Spleen (tissue), 11 donors: ENCODE measurements around the gene KLHL25. TPM values are rescaled to one million over a fixed set of nuclear protein-coding genes. Genes with fewer than 3 reads are reported as not detected.

Experiments
- DNase-seq: peaks from one replicate; pipeline ENCODE4 v3.0.0-alpha.2; 2020
- H3K27ac ChIP-seq, 8 donors: fragments of 200-600 bp; sonication (generic) in 7 of 8; 1 replicate in 4 of 8; 2 replicates in 4 of 8; pipeline versions ENCODE4 v1.5.0 to v1.8.0; 2016 to 2021; ENCODE audit warnings: inconsistent platforms in 4 of 8, mild to moderate bottlenecking in 4 of 8, moderate library complexity in 1 of 8
- H3K27me3 ChIP-seq, 7 donors: fragments of 200-600 bp; sonication (generic) in 6 of 7; replicated peaks in 1 of 7; 1 replicate in 4 of 7; 2 replicates in 3 of 7; pipeline versions ENCODE4 v1.5.0 to v1.8.0; 2016 to 2021; ENCODE audit warnings: inconsistent platforms in 3 of 7, mild to moderate bottlenecking in 1 of 7
- H3K36me3 ChIP-seq, 6 donors: fragments of 200-600 bp; sonication (generic) in 5 of 6; 1 replicate in 4 of 6; 2 replicates in 2 of 6; pipeline versions ENCODE4 v1.5.0 to v1.8.0; 2016 to 2021; ENCODE audit warnings: inconsistent platforms in 2 of 6
- H3K4me1 ChIP-seq, 6 donors: fragments of 200-600 bp; sonication (generic) in 5 of 6; 1 replicate in 3 of 6; 2 replicates in 3 of 6; pipeline versions ENCODE4 v1.5.0 to v1.8.0; 2016 to 2021; ENCODE audit warnings: inconsistent platforms in 3 of 6
- H3K4me3 ChIP-seq, 8 donors: fragments of 200-600 bp; sonication (generic) in 7 of 8; 1 replicate in 4 of 8; 2 replicates in 4 of 8; pipeline versions ENCODE4 v1.5.0 to v1.8.0; 2016 to 2021; ENCODE audit warnings: inconsistent platforms in 4 of 8, mild to moderate bottlenecking in 4 of 8, moderate library complexity in 2 of 8
- H3K9me3 ChIP-seq, 8 donors: fragments of 200-600 bp; sonication (generic) in 7 of 8; 1 replicate in 4 of 8; 2 replicates in 4 of 8; pipeline versions ENCODE4 v1.5.0 to v1.8.0; 2016 to 2021; ENCODE audit warnings: inconsistent platforms in 4 of 8
- POLR2A ChIP-seq, 3 donors: fragments of 450-650 bp; IDR thresholded peaks; one replicate each; pipeline ENCODE4 v1.5.1; 2017; ENCODE audit warnings: antibody characterized with exemption in 3 of 3, mild to moderate bottlenecking in 1 of 3
- POLR2AphosphoS5 ChIP-seq, 3 donors: sonication (generic); formaldehyde crosslinking; IDR thresholded peaks; one replicate each; pipeline ENCODE4 v1.5.1; 2017; ENCODE audit warnings: antibody characterized with exemption in 3 of 3
- WGBS, 5 donors: extraction: QIAGEN DNeasy Blood & Tissue Kit in 3 of 5; methylation state at CpG; one replicate each; pipeline versions ENCODE4 v1.1.5 to v1.1.7; 2013 to 2018; 5-methylcytosine and 5-hydroxymethylcytosine counted together
- intact Hi-C: fragments of 100-400 bp; cut with DNase I; formaldehyde crosslinking; loops from one replicate; pipeline ENCODE4 v1.15.0; 2023; ENCODE audit warnings: low total_unique reads
- polyA plus RNA-seq, 3 donors: library from polyadenylated mRNA; stranded (reverse); fragments of 200-250 nt; gene quantifications; one replicate each; pipeline ENCODE4 v1.2.1, GENCODE V29; 2013
- total RNA-seq, 7 donors: library from RNA; depleted of rRNA in 3 of 7; stranded (reverse); fragments of >200 nt in 3 of 7; fragmentation: NEBNext Ultra II Directional in 4 of 7; extraction: Animal tissue kit (Norgen Biotek cat#: 25700) in 4 of 7; gene quantifications; one replicate each; pipeline versions ENCODE4 v1.1.0 to v1.2.1, GENCODE V29; 2016 to 2021
- TF ChIP-seq, protein P1 (sequence below), 11 experiments: fragments of 200-600 bp in 7 of 11; fragments of 450-650 bp in 4 of 11; sonication (generic) in 4 of 11; IDR thresholded peaks in 8 of 11; conservative IDR thresholded peaks in 3 of 11; 1 replicate in 7 of 11; 2 replicates in 4 of 11; pipeline versions ENCODE4 v1.4.0 to v1.8.0; 2016 to 2021; ENCODE audit warnings: antibody characterized with exemption in 11 of 11, inconsistent platforms in 4 of 11, mild to moderate bottlenecking in 1 of 11
- donor health status: healthy with polysubstance abuse.
- donor health status: DM: no; HTN: no; CAD: no; lungs with moderate emphysema.
- donor health status: DM: no; HTN: no; CAD: no.
- donor health status: Bipolar disorder and iron deficiency.
- donor health status: healthy.
- donor health status: DM: no; HTN: no; CAD: no.
- donor health status: DM: yes; HTN: yes; CAD: no.

Gene KLHL25
- total and polyA plus RNA-seq, 10 donors = 1.00 to 4.6 (median 3.1) TPM

DNA sequence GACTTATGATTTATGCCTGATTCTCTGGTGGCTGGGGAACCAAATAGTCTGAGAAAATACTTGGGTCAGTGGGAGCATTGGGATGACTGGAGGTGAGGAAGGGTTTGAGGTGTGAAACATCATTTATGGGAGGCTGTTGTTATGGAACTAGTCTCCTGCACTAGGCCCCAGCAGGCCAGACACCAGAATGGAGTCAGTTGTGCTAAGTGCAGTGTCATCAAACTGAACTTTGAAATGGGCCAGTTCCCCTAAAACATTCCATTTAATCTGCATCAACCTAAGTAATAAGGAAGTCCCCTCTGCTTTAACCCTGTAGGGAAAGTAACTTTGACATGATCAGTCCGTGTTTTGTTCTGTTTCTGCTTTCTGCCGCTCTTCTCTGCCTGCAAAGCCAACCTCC, 44.9 kb upstream of the KLHL25 start:
- DNase-seq = no peak
- Histone ChIP-seq H3K36me3 (no peaks in the 10 kb centered on the region), H3K27me3 (peaks cover 0 to 31% (median 0%) of the 10 kb centered on the region in 7 donors), H3K27ac (no peak overlapping the region), H3K4me1 (peaks cover 3 to 14% (median 11%) of the 10 kb centered on the region in 6 donors), H3K9me3 (no peaks in the 10 kb centered on the region), H3K4me3 (no peak overlapping the region)
- intact Hi-C loops = loop anchor here (2.0 to 10.0 kb wide), 2 partner anchors 109 to 355 kb away; no protein-coding TSS in a partner anchor
- TF ChIP-seq, protein P1, sequence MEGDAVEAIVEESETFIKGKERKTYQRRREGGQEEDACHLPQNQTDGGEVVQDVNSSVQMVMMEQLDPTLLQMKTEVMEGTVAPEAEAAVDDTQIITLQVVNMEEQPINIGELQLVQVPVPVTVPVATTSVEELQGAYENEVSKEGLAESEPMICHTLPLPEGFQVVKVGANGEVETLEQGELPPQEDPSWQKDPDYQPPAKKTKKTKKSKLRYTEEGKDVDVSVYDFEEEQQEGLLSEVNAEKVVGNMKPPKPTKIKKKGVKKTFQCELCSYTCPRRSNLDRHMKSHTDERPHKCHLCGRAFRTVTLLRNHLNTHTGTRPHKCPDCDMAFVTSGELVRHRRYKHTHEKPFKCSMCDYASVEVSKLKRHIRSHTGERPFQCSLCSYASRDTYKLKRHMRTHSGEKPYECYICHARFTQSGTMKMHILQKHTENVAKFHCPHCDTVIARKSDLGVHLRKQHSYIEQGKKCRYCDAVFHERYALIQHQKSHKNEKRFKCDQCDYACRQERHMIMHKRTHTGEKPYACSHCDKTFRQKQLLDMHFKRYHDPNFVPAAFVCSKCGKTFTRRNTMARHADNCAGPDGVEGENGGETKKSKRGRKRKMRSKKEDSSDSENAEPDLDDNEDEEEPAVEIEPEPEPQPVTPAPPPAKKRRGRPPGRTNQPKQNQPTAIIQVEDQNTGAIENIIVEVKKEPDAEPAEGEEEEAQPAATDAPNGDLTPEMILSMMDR (IDR thresholded peaks at IDR 0.05 in 8 of 11, conservative IDR thresholded peaks at IDR 0.05 in 3 of 11) = no peak
- no peak for TF ChIP-seq POLR2AphosphoS5 (IDR thresholded peaks at IDR 0.05)
- TF ChIP-seq POLR2A (IDR thresholded peaks at IDR 0.05) = no peak
- 69 to 88% (median 83%) methylated on average over 2 of the region's 2 CpGs for WGBS, 5 donors

GRCh38 chr15:85838655-85839054, 43.9 kb upstream of the KLHL25 start:
- intact Hi-C loops = loop anchor here (2.0 to 10.0 kb wide), 2 partner anchors 108 to 354 kb away; no protein-coding TSS in a partner anchor
- Histone ChIP-seq H3K4me1 (peaks cover 3 to 14% (median 11%) of the 10 kb centered on the region in 6 donors), H3K27me3 (peaks cover 0 to 24% (median 0%) of the 10 kb centered on the region in 7 donors), H3K9me3 (no peaks in the 10 kb centered on the region), H3K36me3 (no peaks in the 10 kb centered on the region), H3K27ac (no peak overlapping the region), H3K4me3 (no peak overlapping the region)
- 78 to 93% (median 86%) methylated on average over 8 of the region's 8 CpGs for WGBS, 5 donors
- DNase-seq = no peak
- TF ChIP-seq POLR2A (IDR thresholded peaks at IDR 0.05) (no peak), POLR2AphosphoS5 (IDR thresholded peaks at IDR 0.05) (no peak)
- TF ChIP-seq, protein P1 (IDR thresholded peaks at IDR 0.05 in 8 of 11, conservative IDR thresholded peaks at IDR 0.05 in 3 of 11) = no peak

- DNase-seq = no peak
- no peak for TF ChIP-seq POLR2AphosphoS5 (IDR thresholded peaks at IDR 0.05)
- no peak for TF ChIP-seq POLR2A (IDR thresholded peaks at IDR 0.05)
- TF ChIP-seq, protein P1 (IDR thresholded peaks at IDR 0.05 in 8 of 11, conservative IDR thresholded peaks at IDR 0.05 in 3 of 11) = no peak
- Histone ChIP-seq H3K27ac (no peak overlapping the region), H3K36me3 (no peaks in the 10 kb centered on the region), H3K9me3 (no peaks in the 10 kb centered on the region), H3K4me3 (no peak overlapping the region), H3K4me1 (peaks cover 3 to 14% (median 11%) of the 10 kb centered on the region in 6 donors), H3K27me3 (peaks cover 0 to 17% (median 0%) of the 10 kb centered on the region in 7 donors)
- intact Hi-C loops = loop anchor here (2.0 to 10.0 kb wide), 2 partner anchors 107 to 353 kb away; no protein-coding TSS in a partner anchor
- 58 to 87% (median 86%) methylated on average over 2 of the region's 2 CpGs for WGBS, 5 donors
Measured at GRCh38 chr15:85837881-85838280, 43.2 kb upstream of the KLHL25 start.

- Histone ChIP-seq H3K36me3 (no peaks in the 10 kb centered on the region), H3K9me3 (no peaks in the 10 kb centered on the region), H3K4me1 (peaks cover 3 to 14% (median 11%) of the 10 kb centered on the region in 6 donors), H3K4me3 (no peak overlapping the region), H3K27me3 (peaks cover 0 to 13% (median 0%) of the 10 kb centered on the region in 7 donors), H3K27ac (no peak overlapping the region)
- no peak for TF ChIP-seq POLR2AphosphoS5 (IDR thresholded peaks at IDR 0.05)
- TF ChIP-seq, protein P1 (IDR thresholded peaks at IDR 0.05 in 8 of 11, conservative IDR thresholded peaks at IDR 0.05 in 3 of 11) = no peak
- TF ChIP-seq POLR2A (IDR thresholded peaks at IDR 0.05) = no peak
- intact Hi-C loops = loop anchor here (10.0 kb wide), 1 partner anchor 352 kb away; no protein-coding TSS in a partner anchor
- no peak for DNase-seq
- WGBS, 5 donors = 72 to 85% (median 75%) methylated on average over 5 to 6 of the region's 6 CpGs
Measured at GRCh38 chr15:85837011-85837433, 42.3 kb upstream of the KLHL25 start.
